BLaER1 treated with 17β-estradiol and CSF1 and Interleukin-3, amounts not matched to agents 10 nM and 100 nM (cell line): ENCODE measurements around the gene CCDC112.
A peak's percentile ranks its signal among the peaks of the same experiment; 100 is the strongest.
"Not testable (repeated sequence)": the region's sequence is repeated elsewhere in the genome, so short reads cannot be mapped to it uniquely, and the experiment has no call there.

Source experiments
- H3K27ac ChIP-seq, 11 experiments: shearing (Covaris generic); formaldehyde crosslinking; 2 replicates each; pipeline ENCODE4 v1.8.1; 2022
- H3K27me3 ChIP-seq, 11 experiments: shearing (Covaris generic); formaldehyde crosslinking; 2 replicates each; pipeline ENCODE4 v1.8.1; 2022
- H3K36me3 ChIP-seq, 11 experiments: shearing (Covaris generic); formaldehyde crosslinking; 2 replicates each; pipeline ENCODE4 v1.8.1; 2022
- H3K4me1 ChIP-seq, 10 experiments: shearing (Covaris generic); formaldehyde crosslinking; 2 replicates each; pipeline ENCODE4 v1.8.1; 2022
- H3K4me2 ChIP-seq, 11 experiments: shearing (Covaris generic); formaldehyde crosslinking; 2 replicates each; pipeline ENCODE4 v1.8.1; 2022
- H3K4me3 ChIP-seq, 10 experiments: shearing (Covaris generic); formaldehyde crosslinking; 2 replicates each; pipeline ENCODE4 v1.8.1; 2022
- H3K9ac ChIP-seq, 11 experiments: shearing (Covaris generic); formaldehyde crosslinking; 2 replicates each; pipeline ENCODE4 v1.8.1; 2022
- H3K9me3 ChIP-seq, 11 experiments: shearing (Covaris generic); formaldehyde crosslinking; replicated peaks in 1 of 11; 2 replicates each; pipeline ENCODE4 v1.8.1; 2022
- H4K20me1 ChIP-seq, 11 experiments: shearing (Covaris generic); formaldehyde crosslinking; 2 replicates each; pipeline ENCODE4 v1.8.1; 2022
- Cebpa-rat ChIP-seq, 11 experiments: shearing (Covaris generic); IDR thresholded peaks; 2 replicates each; pipeline ENCODE4 v1.8.1; 2022

The CCDC112 gene

GRCh38 chr5:115335301-115335700, 38.8 kb upstream of the CCDC112 start:
- no peak overlapping the region for H3K4me3 ChIP-seq
- H3K9me3 ChIP-seq = no peaks in the 10 kb centered on the region
- H3K27ac ChIP-seq = no peak overlapping the region
- H3K4me2 ChIP-seq = no peak overlapping the region
- no peaks in the 10 kb centered on the region for H3K27me3 ChIP-seq
- H3K36me3 ChIP-seq = no peaks in the 10 kb centered on the region
- H3K9ac ChIP-seq = no peak overlapping the region
- no peaks in the 10 kb centered on the region for H4K20me1 ChIP-seq
- no peak for TF ChIP-seq Cebpa-rat (IDR thresholded peaks at IDR 0.05)
- H3K4me1 ChIP-seq = peaks cover 0 to 47% (median 0%) of the 10 kb centered on the region in 10 experiments; a peak in 5 of 20 replicates

- TF ChIP-seq Cebpa-rat (IDR thresholded peaks at IDR 0.05) = no peak
- Histone ChIP-seq H4K20me1 (no peaks in the 10 kb centered on the region), H3K4me1 (peaks cover 0 to 69% (median 0%) of the 10 kb centered on the region in 10 experiments; a peak in 5 of 20 replicates), H3K27me3 (no peaks in the 10 kb centered on the region), H3K36me3 (no peaks in the 10 kb centered on the region), H3K9ac (no peak overlapping the region), H3K9me3 (no peaks in the 10 kb centered on the region), H3K4me2 (peak overlapping the region in 3 of 11 experiments; percentile 16 to 72 (median 65); a peak in 5 of 22 replicates), H3K27ac (no peak overlapping the region), H3K4me3 (no peak overlapping the region)
Measured at GRCh38 chr5:115333164-115333563, 36.7 kb upstream of the CCDC112 start.

- Histone ChIP-seq H3K36me3 (no peaks in the 10 kb centered on the region), H3K4me1 (peaks cover 0 to 70% (median 0%) of the 10 kb centered on the region in 10 experiments; a peak in 5 of 20 replicates), H4K20me1 (no peaks in the 10 kb centered on the region), H3K27ac (no peak overlapping the region), H3K9me3 (no peaks in the 10 kb centered on the region), H3K4me2 (peak overlapping the region in 3 of 11 experiments; percentile 14 to 68 (median 59); a peak in 4 of 22 replicates), H3K27me3 (no peaks in the 10 kb centered on the region), H3K4me3 (no peak overlapping the region), H3K9ac (no peak overlapping the region)
- TF ChIP-seq Cebpa-rat (IDR thresholded peaks at IDR 0.05) = no peak
Measured at GRCh38 chr5:115330830-115331229, 34.4 kb upstream of the CCDC112 start.

GRCh38 chr5:115329475-115329874, 33.0 kb upstream of the CCDC112 start:
- Histone ChIP-seq H3K4me3 (no peak overlapping the region), H3K4me1 (peaks cover 0 to 65% (median 0%) of the 10 kb centered on the region in 10 experiments; a peak in 5 of 20 replicates)

GRCh38 chr5:115328617-115329274, 32.3 kb upstream of the CCDC112 start:
- H3K27me3 ChIP-seq, H4K20me1 ChIP-seq, H3K4me3 ChIP-seq, H3K9me3 ChIP-seq, H3K36me3 ChIP-seq, H3K27ac ChIP-seq, H3K9ac ChIP-seq: not testable (repeated sequence)
- Histone ChIP-seq H3K4me2 (peak overlapping the region in 2 of 11 experiments; percentile 33 to 68; a peak in 3 of 22 replicates), H3K4me1 (peaks cover 0 to 57% (median 0%) of the 10 kb centered on the region in 10 experiments; a peak in 5 of 20 replicates)

More at GRCh38 chr5:115329475-115329874, 33.0 kb upstream of the CCDC112 start:
- TF ChIP-seq Cebpa-rat (IDR thresholded peaks at IDR 0.05) = no peak
- no peak overlapping the region for H3K27ac ChIP-seq
- H3K9me3 ChIP-seq = no peaks in the 10 kb centered on the region
- H3K4me2 ChIP-seq = peak overlapping the region in 2 of 11 experiments; percentile 59 to 68; a peak in 4 of 22 replicates
- no peaks in the 10 kb centered on the region for H3K27me3 ChIP-seq
- H3K36me3 ChIP-seq = no peaks in the 10 kb centered on the region
- no peak overlapping the region for H3K9ac ChIP-seq
- no peaks in the 10 kb centered on the region for H4K20me1 ChIP-seq

GRCh38 chr5:115325296-115325959, 29.0 kb upstream of the CCDC112 start:
- no peak overlapping the region for H3K4me3 ChIP-seq
- no peak overlapping the region for H3K9ac ChIP-seq
- TF ChIP-seq Cebpa-rat (IDR thresholded peaks at IDR 0.05) = no peak
- H4K20me1 ChIP-seq = no peaks in the 10 kb centered on the region
- no peak overlapping the region for H3K4me2 ChIP-seq
- H3K36me3 ChIP-seq = no peaks in the 10 kb centered on the region
- H3K27ac ChIP-seq = no peak overlapping the region
- H3K4me1 ChIP-seq = peaks cover 0 to 24% (median 0%) of the 10 kb centered on the region in 10 experiments; a peak in 5 of 20 replicates
- H3K9me3 ChIP-seq = peaks cover 0 to 3% (median 0%) of the 10 kb centered on the region in 11 experiments; a peak in 1 of 22 replicates
- no peaks in the 10 kb centered on the region for H3K27me3 ChIP-seq

- no peak for TF ChIP-seq Cebpa-rat (IDR thresholded peaks at IDR 0.05)
- Histone ChIP-seq H3K4me3 (no peak overlapping the region), H4K20me1 (no peaks in the 10 kb centered on the region), H3K36me3 (no peaks in the 10 kb centered on the region), H3K4me1 (peaks cover 0 to 10% (median 0%) of the 10 kb centered on the region in 10 experiments; a peak in 3 of 20 replicates), H3K27me3 (no peaks in the 10 kb centered on the region), H3K4me2 (no peak overlapping the region), H3K9ac (no peak overlapping the region), H3K27ac (no peak overlapping the region), H3K9me3 (peaks cover 0 to 3% (median 0%) of the 10 kb centered on the region in 11 experiments; a peak in 1 of 22 replicates)
Measured at GRCh38 chr5:115324021-115324420, 27.6 kb upstream of the CCDC112 start.

- TF ChIP-seq Cebpa-rat (IDR thresholded peaks at IDR 0.05) = no peak
- Histone ChIP-seq H3K9ac (no peak overlapping the region), H4K20me1 (no peaks in the 10 kb centered on the region)
Measured at GRCh38 chr5:115322729-115323128, 26.3 kb upstream of the CCDC112 start.

GRCh38 chr5:115321309-115321708, 24.9 kb upstream of the CCDC112 start:
- Histone ChIP-seq H3K27ac (no peak overlapping the region), H3K4me1 (no peaks in the 10 kb centered on the region), H3K4me3 (no peak overlapping the region), H3K4me2 (no peak overlapping the region), H3K9me3 (peaks cover 0 to 3% (median 0%) of the 10 kb centered on the region in 11 experiments; a peak in 1 of 22 replicates), H3K9ac (no peak overlapping the region), H3K27me3 (no peaks in the 10 kb centered on the region), H3K36me3 (no peaks in the 10 kb centered on the region), H4K20me1 (no peaks in the 10 kb centered on the region)
- TF ChIP-seq Cebpa-rat (IDR thresholded peaks at IDR 0.05) = no peak

More at GRCh38 chr5:115322729-115323128, 26.3 kb upstream of the CCDC112 start:
- Histone ChIP-seq H3K4me2 (no peak overlapping the region), H3K4me3 (no peak overlapping the region), H3K27me3 (no peaks in the 10 kb centered on the region), H3K27ac (no peak overlapping the region), H3K9me3 (peaks cover 0 to 3% (median 0%) of the 10 kb centered on the region in 11 experiments; a peak in 1 of 22 replicates), H3K4me1 (no peaks in the 10 kb centered on the region), H3K36me3 (no peaks in the 10 kb centered on the region)
